ENCODE data around the gene NEK11. TPM values are rescaled to one million over a fixed set of nuclear protein-coding genes. Genes with fewer than 3 reads are reported as not detected.
"Not testable (repeated sequence)": the region's sequence is repeated elsewhere in the genome, so short reads cannot be mapped to it uniquely, and the experiment has no call there.

Gene NEK11
- total RNA-seq, 6 experiments from 2014 or later: 2.5 to 4.0 (median 3.1) TPM

DNA sequence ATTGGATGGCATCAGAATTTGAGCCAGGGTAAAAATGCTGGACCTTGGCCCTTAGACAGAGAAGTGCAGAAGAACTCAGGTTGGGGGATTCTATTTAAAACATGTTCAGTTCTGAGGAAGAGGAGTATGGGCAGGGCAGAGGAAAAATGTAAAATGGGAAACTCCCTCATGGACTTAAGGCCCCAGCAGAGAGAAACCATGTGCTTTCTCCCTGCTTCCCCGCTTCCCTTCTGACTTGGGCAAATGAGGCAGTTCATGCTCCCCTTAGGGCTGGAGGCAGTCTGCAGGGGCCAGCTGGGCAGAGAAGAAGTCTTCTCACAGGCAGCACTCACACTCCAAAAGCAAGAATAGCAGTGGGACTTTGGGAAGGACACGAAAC, 345.0 kb downstream of the NEK11 start:
- H3K4me3 Mint-ChIP-seq: no peak overlapping the region
- H3K4me1 Mint-ChIP-seq (ENCODE audit: low read depth): no peaks in the 10 kb centered on the region
- TF ChIP-seq, protein P1, sequence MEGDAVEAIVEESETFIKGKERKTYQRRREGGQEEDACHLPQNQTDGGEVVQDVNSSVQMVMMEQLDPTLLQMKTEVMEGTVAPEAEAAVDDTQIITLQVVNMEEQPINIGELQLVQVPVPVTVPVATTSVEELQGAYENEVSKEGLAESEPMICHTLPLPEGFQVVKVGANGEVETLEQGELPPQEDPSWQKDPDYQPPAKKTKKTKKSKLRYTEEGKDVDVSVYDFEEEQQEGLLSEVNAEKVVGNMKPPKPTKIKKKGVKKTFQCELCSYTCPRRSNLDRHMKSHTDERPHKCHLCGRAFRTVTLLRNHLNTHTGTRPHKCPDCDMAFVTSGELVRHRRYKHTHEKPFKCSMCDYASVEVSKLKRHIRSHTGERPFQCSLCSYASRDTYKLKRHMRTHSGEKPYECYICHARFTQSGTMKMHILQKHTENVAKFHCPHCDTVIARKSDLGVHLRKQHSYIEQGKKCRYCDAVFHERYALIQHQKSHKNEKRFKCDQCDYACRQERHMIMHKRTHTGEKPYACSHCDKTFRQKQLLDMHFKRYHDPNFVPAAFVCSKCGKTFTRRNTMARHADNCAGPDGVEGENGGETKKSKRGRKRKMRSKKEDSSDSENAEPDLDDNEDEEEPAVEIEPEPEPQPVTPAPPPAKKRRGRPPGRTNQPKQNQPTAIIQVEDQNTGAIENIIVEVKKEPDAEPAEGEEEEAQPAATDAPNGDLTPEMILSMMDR (IDR thresholded peaks at IDR 0.05): no peak
- DNase-seq: no peak
- H3K27me3 Mint-ChIP-seq (ENCODE audit: insufficient read depth): no peaks in the 10 kb centered on the region; the same call in 1 of the 2 replicates
- no peaks in the 10 kb centered on the region for H3K9me3 Mint-ChIP-seq
- H3K27ac Mint-ChIP-seq: no peak overlapping the region
- H3K36me3 Mint-ChIP-seq (ENCODE audit: low read depth): 0 out of 2 replicates have a peak, but pooled peaks cover 5% of the 10 kb centered on the region

DNA sequence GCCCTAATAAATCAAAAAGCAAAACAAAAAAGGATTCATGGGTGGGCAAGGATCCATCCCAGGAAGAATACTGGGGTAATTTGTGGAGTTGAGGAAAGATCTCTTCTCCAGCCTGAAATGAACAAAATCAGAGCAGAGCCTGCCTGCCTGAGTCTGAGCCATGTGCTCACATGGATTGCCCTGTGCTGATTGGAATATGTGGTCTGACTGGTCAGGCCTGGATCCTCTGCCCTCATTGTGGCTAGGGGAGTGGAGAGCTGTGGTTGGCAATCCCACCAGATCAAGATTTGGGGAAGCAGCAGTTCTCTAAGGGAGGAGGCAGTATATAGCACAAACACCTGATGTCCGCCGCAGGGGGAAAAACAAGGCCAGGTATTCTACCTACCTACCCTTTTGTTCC, 348.1 kb downstream of the NEK11 start:
- Mint-ChIP-seq H3K4me3 (no peak overlapping the region), H3K4me1 (ENCODE audit: low read depth) (peaks cover 8% of the 10 kb centered on the region), H3K36me3 (ENCODE audit: low read depth) (0 out of 2 replicates have a peak, but pooled peaks cover 5% of the 10 kb centered on the region), H3K27ac (no peak overlapping the region), H3K9me3 (no peaks in the 10 kb centered on the region), H3K27me3 (ENCODE audit: insufficient read depth) (no peaks in the 10 kb centered on the region)
- TF ChIP-seq, protein P1 (IDR thresholded peaks at IDR 0.05): no peak
- no peak for DNase-seq

DNA sequence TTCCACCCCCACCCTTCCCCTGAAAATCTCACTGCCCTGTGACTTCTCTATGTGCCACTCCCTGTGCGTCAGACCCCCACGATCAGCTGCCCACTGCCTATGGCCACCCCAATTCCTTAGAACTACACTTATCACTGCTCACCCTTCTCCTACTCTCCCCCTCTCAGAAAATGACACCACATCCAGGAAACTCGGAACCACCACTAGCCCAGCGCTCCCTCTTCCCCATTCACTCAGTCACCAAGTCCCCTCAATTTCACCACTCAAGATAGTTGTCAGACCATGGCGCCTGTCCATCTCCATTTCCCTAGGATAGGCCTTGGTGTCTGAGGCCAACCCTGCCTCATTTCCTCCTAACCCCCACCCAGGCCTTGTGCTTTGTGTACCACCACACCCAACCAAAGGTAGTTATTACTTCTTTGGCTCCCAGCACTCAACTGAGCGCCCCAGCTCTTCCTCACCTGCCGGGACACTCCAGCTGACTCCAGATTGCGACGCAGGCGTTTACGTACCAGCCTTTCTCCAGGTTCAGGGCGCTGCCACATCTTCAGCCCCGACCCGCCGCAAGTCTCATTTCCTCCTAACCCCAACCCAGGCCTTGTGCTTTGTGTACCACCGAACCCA, 354.3 kb downstream of the NEK11 start:
- H3K9me3 Mint-ChIP-seq; DNase-seq; H3K27me3 Mint-ChIP-seq (ENCODE audit: insufficient read depth): not testable (repeated sequence)
- H3K4me1 Mint-ChIP-seq (ENCODE audit: low read depth): peaks cover 25% of the 10 kb centered on the region
- peak overlapping the region; percentile 97 for H3K27ac Mint-ChIP-seq
- peak overlapping the region; percentile 99 for H3K4me3 Mint-ChIP-seq
- peaks cover 18% of the 10 kb centered on the region for H3K36me3 Mint-ChIP-seq (ENCODE audit: low read depth)

DNA sequence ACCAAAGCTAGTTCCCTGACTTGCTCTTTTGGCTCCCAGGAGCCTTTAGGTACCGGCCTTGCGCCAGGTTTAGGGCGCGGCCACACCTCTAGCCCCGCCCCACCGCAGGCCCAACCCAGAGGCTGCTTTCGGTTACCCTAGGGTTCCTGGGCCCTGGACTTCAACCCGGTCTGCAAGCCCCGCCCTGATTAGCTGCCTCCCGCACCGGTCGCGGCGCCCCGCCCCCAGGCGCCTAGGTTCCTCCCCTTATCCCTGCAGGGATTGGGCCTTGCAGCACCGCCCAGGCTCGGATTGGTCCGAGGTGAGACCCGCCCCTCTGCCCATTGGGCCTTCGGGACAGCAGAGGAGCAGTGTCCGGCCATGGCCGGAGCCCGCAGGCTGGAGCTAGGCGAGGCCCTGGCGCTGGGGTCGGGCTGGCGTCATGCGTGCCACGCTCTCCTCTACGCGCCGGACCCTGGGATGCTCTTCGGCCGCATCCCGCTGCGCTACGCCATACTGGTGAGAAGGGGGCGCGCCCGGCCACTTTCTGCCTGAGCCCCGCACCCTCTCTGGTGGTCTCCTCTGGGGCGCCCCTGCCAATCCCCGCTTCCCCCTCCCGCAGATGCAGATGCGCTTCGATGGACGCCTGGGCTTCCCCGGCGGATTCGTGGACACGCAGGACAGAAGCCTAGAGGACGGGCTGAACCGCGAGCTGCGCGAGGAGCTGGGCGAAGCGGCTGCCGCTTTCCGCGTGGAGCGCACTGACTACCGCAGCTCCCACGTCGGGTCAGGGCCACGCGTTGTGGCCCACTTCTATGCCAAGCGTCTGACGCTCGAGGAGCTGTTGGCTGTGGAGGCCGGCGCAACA, 355.0 kb downstream of the NEK11 start, which contains the start of gene NUDT16:
NUDT16 (plus strand) TSS at position 330 of the 847 bp plus-strand sequence; CDS start at position 361, 31 bp downstream.
- TF ChIP-seq, protein P1 (IDR thresholded peaks at IDR 0.05): 0 out of 2 replicates have a peak, but pooled peaks have one; percentile 27
- peak within 1 kb of the TSS; percentile 99 for H3K4me3 Mint-ChIP-seq
- no peaks in the 10 kb centered on the region; the same call in 1 of the 2 replicates for H3K27me3 Mint-ChIP-seq (ENCODE audit: insufficient read depth)
- peak within 1 kb of the TSS; percentile 97 for H3K27ac Mint-ChIP-seq
- H3K36me3 Mint-ChIP-seq (ENCODE audit: low read depth): peaks cover 21% of the 10 kb centered on the region
- H3K4me1 Mint-ChIP-seq (ENCODE audit: low read depth): peaks cover 25% of the 10 kb centered on the region
- H3K9me3 Mint-ChIP-seq: no peaks in the 10 kb centered on the region
- DNase-seq: peak; percentile 99

DNA sequence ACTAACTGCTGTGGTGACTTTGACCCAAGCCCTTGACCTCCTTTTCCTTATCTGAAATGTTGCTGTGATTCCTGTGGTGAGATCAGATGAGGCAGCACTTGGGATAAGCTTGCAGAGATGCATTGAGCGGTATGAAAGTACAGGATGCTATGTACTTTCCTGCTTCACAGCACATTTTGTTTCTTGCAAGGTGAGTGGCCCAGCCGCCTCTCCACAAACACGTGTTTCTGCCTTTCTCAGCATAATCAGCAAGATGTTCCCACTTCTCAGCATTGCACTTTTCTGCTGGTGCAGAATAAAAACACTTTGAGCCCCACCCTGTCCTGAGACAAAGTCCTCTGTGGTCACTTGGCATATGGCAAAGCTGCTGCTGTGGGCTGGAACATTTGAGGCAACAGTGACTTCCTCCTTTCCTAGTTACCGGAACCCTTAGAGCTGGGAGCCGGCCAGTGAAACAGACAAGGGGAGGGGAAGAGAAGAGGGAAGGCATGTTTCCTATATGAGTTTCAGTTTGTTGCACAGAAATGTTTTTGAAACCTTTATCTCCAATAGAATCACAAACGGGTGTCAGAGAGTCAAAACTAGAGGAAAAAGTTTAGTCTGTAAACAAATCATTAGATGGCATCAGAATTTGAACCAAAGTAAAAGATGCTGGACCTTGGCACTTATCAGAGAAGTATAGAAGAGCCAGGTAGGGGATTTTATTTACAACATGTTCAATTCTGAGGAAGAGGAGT, 359.9 kb downstream of the NEK11 start:
- Mint-ChIP-seq H3K27ac (no peak overlapping the region), H3K27me3 (ENCODE audit: insufficient read depth) (no peaks in the 10 kb centered on the region; the same call in 1 of the 2 replicates), H3K9me3 (no peaks in the 10 kb centered on the region), H3K4me1 (ENCODE audit: low read depth) (peaks cover 20% of the 10 kb centered on the region), H3K36me3 (ENCODE audit: low read depth) (peaks cover 21% of the 10 kb centered on the region), H3K4me3 (no peak overlapping the region)
- no peak for DNase-seq
- TF ChIP-seq, protein P1 (IDR thresholded peaks at IDR 0.05): no peak

Measured in HFFc6 (cell line).